Adrenal gland (tissue), 12 donors: ENCODE measurements around the gene AMPD3. TPM values are rescaled to one million over a fixed set of nuclear protein-coding genes. Genes with fewer than 3 reads are reported as not detected.

Source experiments
- DNase-seq, 7 donors: peaks; one replicate each; pipeline ENCODE4 v3.0.0-alpha.2; 2019 to 2020
- H3K27ac ChIP-seq, 5 donors: fragments of 200-600 bp; sonication (generic) in 4 of 5; 1 replicate in 3 of 5; 2 replicates in 2 of 5; pipeline versions ENCODE4 v1.5.1 to v1.8.0; 2016 to 2020; ENCODE audit warnings: mild to moderate bottlenecking in 1 of 5
- H3K27me3 ChIP-seq: fragments of 200-600 bp; 2 replicates; pipeline ENCODE4 v1.8.0; 2021
- H3K36me3 ChIP-seq, 2 donors: fragments of 200-600 bp; replicated peaks in 1 of 2; 1 replicate in 1 of 2; 2 replicates in 1 of 2; pipeline versions ENCODE4 v1.5.1 to v1.8.0; 2018 to 2022
- H3K4me1 ChIP-seq, 2 donors: fragments of 200-600 bp; replicated peaks in 1 of 2; 1 replicate in 1 of 2; 2 replicates in 1 of 2; pipeline versions ENCODE4 v1.5.1 to v1.8.0; 2018 to 2021
- H3K4me3 ChIP-seq, 4 donors: fragments of 200-600 bp; sonication (generic) in 3 of 4; one replicate each; pipeline ENCODE4 v1.5.1; 2016 to 2018
- H3K9me3 ChIP-seq, 3 donors: fragments of 200-600 bp; sonication (generic) in 1 of 3; replicated peaks in 1 of 3; 1 replicate in 2 of 3; 2 replicates in 1 of 3; pipeline versions ENCODE4 v1.5.1 to v1.8.0; 2016 to 2021
- POLR2A ChIP-seq, 2 donors: fragments of 450-650 bp; IDR thresholded peaks; one replicate each; pipeline ENCODE4 v1.6.1; 2017; ENCODE audit warnings: antibody characterized with exemption in 2 of 2, mild to moderate bottlenecking in 2 of 2, moderate library complexity in 1 of 2
- WGBS, 4 donors: extraction: QIAGEN DNeasy Blood & Tissue Kit in 2 of 4; methylation state at CpG; one replicate each; pipeline versions ENCODE4 v1.1.5 to v1.1.7; 2013 to 2017; 5-methylcytosine and 5-hydroxymethylcytosine counted together
- intact Hi-C, 2 donors: fragments of 100-400 bp; cut with DNase I; formaldehyde crosslinking; loops; one replicate each; pipeline versions ENCODE4 v1.14.1 to v1.15.0; 2022 to 2023
- polyA plus RNA-seq, 3 donors: library from polyadenylated mRNA; stranded (reverse); fragments of 200-250 nt in 2 of 3; fragments of 350-450 nt in 1 of 3; fragmentation: Illumina TruSeq in 1 of 3; extraction: RNeasy Lipid Tissue Mini Kit (QIAGEN cat#74804) in 1 of 3; gene quantifications; one replicate each; pipeline ENCODE4 v1.2.3, GENCODE V29; 2013 to 2014
- total RNA-seq, 9 donors: library from RNA; depleted of rRNA in 4 of 9; stranded (reverse); fragments of >200 nt in 4 of 9; fragments of 120-200 nt in 1 of 9; fragmentation: NEBNext Ultra II Directional in 1 of 9; extraction: Animal tissue kit (Norgen Biotek cat#: 25700) in 1 of 9; gene quantifications; one replicate each; pipeline versions ENCODE4 v1.1.0 to v1.2.4, GENCODE V29; 2013 to 2023
- TF ChIP-seq, protein P1 (sequence below), 6 experiments: fragments of 450-650 bp in 4 of 6; fragments of 200-600 bp in 2 of 6; sonication (generic) in 1 of 6; IDR thresholded peaks; 1 replicate in 5 of 6; 2 replicates in 1 of 6; pipeline versions ENCODE4 v1.5.1 to v1.8.0; 2016 to 2021; ENCODE audit warnings: antibody characterized with exemption in 6 of 6, mild to moderate bottlenecking in 2 of 6, moderate library complexity in 1 of 6
- donor health status: healthy with polysubstance abuse.
- donor health status: Bipolar disorder and iron deficiency.
- donor health status: DM: yes; HTN: yes; CAD: no.
- donor health status: DM: no; HTN: no; CAD: no.
- donor health status: DM: no; HTN: no; CAD: no.
- donor health status: DM: yes; HTN: yes; CAD: no.

Gene AMPD3
- total and polyA plus RNA-seq, 12 donors: 16.5 to 64.1 (median 42.9) TPM

DNA sequence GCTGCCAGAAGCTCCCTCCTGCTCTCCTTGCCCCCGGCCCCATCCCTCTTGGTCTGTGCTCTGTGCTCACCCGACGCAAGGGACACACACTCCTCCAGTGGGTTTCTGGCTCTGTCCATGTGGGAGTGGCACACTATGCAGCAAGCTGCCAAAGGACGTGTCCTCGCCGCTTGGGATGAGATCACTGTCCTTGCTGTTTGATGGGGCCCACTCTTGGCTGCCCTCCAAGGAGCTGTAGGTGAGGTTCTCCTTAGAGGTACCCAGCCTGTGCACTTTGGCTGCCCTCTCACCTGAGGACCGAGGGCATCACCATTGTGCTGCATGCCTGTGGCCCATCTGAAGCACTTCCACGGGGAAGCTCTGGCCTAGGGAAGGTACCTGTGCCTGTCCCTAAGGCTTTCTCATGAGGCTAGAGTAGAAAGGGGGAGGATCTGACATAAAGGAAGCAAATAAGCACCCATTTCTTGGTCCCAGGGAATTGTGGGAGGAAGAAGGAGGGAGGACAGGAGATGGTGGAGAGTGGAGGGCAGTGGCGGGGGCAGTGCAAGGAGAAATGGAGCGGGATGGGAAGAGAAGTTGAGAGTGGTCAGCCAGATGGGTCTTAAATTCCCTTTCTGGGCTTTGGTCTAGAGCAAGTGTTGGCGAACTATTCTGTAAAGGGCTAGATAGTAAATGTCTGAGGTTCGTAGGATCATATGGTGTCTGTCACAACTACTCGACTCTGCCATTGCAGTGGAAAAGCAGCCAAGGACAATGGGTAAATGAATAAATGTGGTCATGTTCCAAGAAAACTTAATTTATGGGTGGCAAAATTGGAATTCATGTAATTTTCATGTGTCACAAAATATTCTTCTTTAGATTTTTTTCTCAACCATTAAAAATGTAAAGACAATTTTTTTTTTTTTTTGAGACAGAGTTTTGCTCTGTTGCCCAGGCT is 47.0 kb upstream of the AMPD3 start:
- WGBS, 4 donors: 54 to 75% (median 66%) methylated on average over 13 of the region's 13 CpGs
- Histone ChIP-seq H3K36me3 (no peaks in the 10 kb centered on the region), H3K27me3 (no peaks in the 10 kb centered on the region), H3K9me3 (no peaks in the 10 kb centered on the region), H3K4me3 (no peak overlapping the region), H3K4me1 (peaks cover 17 to 26% of the 10 kb centered on the region in 2 donors), H3K27ac (peak overlapping the region in 3 of 5 donors; percentile 6 to 48 (median 46))
- TF ChIP-seq, protein P1, sequence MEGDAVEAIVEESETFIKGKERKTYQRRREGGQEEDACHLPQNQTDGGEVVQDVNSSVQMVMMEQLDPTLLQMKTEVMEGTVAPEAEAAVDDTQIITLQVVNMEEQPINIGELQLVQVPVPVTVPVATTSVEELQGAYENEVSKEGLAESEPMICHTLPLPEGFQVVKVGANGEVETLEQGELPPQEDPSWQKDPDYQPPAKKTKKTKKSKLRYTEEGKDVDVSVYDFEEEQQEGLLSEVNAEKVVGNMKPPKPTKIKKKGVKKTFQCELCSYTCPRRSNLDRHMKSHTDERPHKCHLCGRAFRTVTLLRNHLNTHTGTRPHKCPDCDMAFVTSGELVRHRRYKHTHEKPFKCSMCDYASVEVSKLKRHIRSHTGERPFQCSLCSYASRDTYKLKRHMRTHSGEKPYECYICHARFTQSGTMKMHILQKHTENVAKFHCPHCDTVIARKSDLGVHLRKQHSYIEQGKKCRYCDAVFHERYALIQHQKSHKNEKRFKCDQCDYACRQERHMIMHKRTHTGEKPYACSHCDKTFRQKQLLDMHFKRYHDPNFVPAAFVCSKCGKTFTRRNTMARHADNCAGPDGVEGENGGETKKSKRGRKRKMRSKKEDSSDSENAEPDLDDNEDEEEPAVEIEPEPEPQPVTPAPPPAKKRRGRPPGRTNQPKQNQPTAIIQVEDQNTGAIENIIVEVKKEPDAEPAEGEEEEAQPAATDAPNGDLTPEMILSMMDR (IDR thresholded peaks at IDR 0.05): peak in 1 of 6 experiments; percentile 3
- TF ChIP-seq POLR2A (IDR thresholded peaks at IDR 0.05): peak in 1 of 2 donors; percentile 26
- intact Hi-C loops: loop anchor here (5.0 kb wide), 1 partner anchor 329 kb away; no protein-coding TSS in a partner anchor
- peak; percentile 64 to 88 (median 82) for DNase-seq

- no peak for TF ChIP-seq POLR2A (IDR thresholded peaks at IDR 0.05)
- H3K9me3 ChIP-seq: no peaks in the 10 kb centered on the region
- WGBS, 4 donors: 46 to 69% (median 57%) methylated on average over 3 of the region's 3 CpGs
- no peaks in the 10 kb centered on the region for H3K27me3 ChIP-seq
- peaks cover 17 to 29% of the 10 kb centered on the region in 2 donors for H3K4me1 ChIP-seq
- intact Hi-C loops: loop anchor here (5.0 kb wide), 1 partner anchor 328 kb away; no protein-coding TSS in a partner anchor
- no peak for DNase-seq
- H3K4me3 ChIP-seq: no peak overlapping the region
- H3K36me3 ChIP-seq: no peaks in the 10 kb centered on the region
- H3K27ac ChIP-seq: no peak overlapping the region
These were observed 45.8 kb upstream of the AMPD3 start for GRCh38 chr11:10409207-10409661.

GRCh38 chr11:10410106-10410843 is 44.8 kb upstream of the AMPD3 start:
- H3K27me3 ChIP-seq: no peaks in the 10 kb centered on the region
- H3K4me3 ChIP-seq: no peak overlapping the region
- H3K27ac ChIP-seq: no peak overlapping the region
- H3K36me3 ChIP-seq: no peaks in the 10 kb centered on the region
- intact Hi-C loops: loop anchor here in 1 of 2 donors (10.0 kb wide), 1 partner anchor 245 kb away; no protein-coding TSS in a partner anchor
- H3K4me1 ChIP-seq: peaks cover 17 to 36% of the 10 kb centered on the region in 2 donors
- 88 to 96% (median 94%) methylated on average over 7 to 8 of the region's 8 CpGs for WGBS, 4 donors
- DNase-seq: no peak
- TF ChIP-seq POLR2A (IDR thresholded peaks at IDR 0.05): no peak
- TF ChIP-seq, protein P1 (IDR thresholded peaks at IDR 0.05): no peak
- no peaks in the 10 kb centered on the region for H3K9me3 ChIP-seq

DNA sequence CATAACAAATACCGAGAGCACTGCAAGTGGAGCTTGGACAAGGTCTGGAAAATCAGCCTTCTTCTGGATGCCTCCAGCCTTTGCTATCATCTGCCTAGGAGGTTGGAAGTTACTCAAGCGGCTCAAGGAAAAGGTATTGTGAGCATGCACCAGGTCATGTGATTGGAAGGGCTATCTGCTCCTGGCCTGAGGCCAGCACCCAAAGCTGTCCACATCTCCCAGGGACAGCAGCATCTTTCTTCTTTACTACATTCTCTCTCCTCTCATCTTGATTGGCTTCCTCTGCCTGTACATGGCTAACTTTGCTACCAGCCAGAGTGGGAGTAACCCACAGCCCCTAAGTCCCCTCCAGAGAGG is 44.2 kb upstream of the AMPD3 start:
- Histone ChIP-seq H3K9me3 (no peaks in the 10 kb centered on the region), H3K4me3 (no peak overlapping the region), H3K27me3 (no peaks in the 10 kb centered on the region), H3K36me3 (no peaks in the 10 kb centered on the region), H3K27ac (no peak overlapping the region), H3K4me1 (peaks cover 17 to 34% of the 10 kb centered on the region in 2 donors)
- TF ChIP-seq, protein P1 (IDR thresholded peaks at IDR 0.05): no peak
- no peak for TF ChIP-seq POLR2A (IDR thresholded peaks at IDR 0.05)
- WGBS, 4 donors: 89 to 97% (median 94%) methylated on average over 2 of the region's 2 CpGs
- peak in 1 of 7 donors; percentile 14 for DNase-seq
- intact Hi-C loops: loop anchor here in 1 of 2 donors (10.0 kb wide), 1 partner anchor 244 kb away; no protein-coding TSS in a partner anchor
